Lower leg skin (tissue), 4 donors: ENCODE data around the gene COASY. TPM values are rescaled to one million over a fixed set of nuclear protein-coding genes. Genes with fewer than 3 reads are reported as not detected.

Source experiments
- DNase-seq, 2 donors: peaks; one replicate each; pipeline ENCODE4 v3.0.0-alpha.2; 2019; ENCODE audit warnings: low spot score in 2 of 2
- H3K4me3 ChIP-seq: fragments of 200-600 bp; sonication (generic); 2 replicates; pipeline ENCODE4 v1.5.1; 2017; ENCODE audit warnings: mild to moderate bottlenecking, low read depth; ENCODE audit not compliant: poor library complexity, severe bottlenecking
- POLR2A ChIP-seq, 2 donors: fragments of 450-650 bp; IDR thresholded peaks; one replicate each; pipeline ENCODE4 v1.6.1; 2016 to 2017; ENCODE audit warnings: antibody characterized with exemption in 2 of 2, mild to moderate bottlenecking in 1 of 2, moderate library complexity in 1 of 2
- WGBS, 2 donors: methylation state at CpG; one replicate each; pipeline ENCODE4 v1.1.5; 2018; 5-methylcytosine and 5-hydroxymethylcytosine counted together
- intact Hi-C: fragments of 100-400 bp; cut with DNase I; formaldehyde crosslinking; loops from one replicate; pipeline ENCODE4 v1.15.0; 2023; ENCODE audit warnings: low total_unique reads
- total RNA-seq, 4 donors: library from RNA; depleted of rRNA; stranded (reverse); fragments of >200 nt; gene quantifications; one replicate each; pipeline ENCODE4 v1.1.0, GENCODE V29; 2016
- TF ChIP-seq, protein P1 (sequence below), 3 donors: fragments of 450-650 bp; IDR thresholded peaks; one replicate each; pipeline ENCODE4 v1.5.1; 2016; ENCODE audit warnings: antibody characterized with exemption in 3 of 3, mild to moderate bottlenecking in 3 of 3, moderate library complexity in 2 of 3

Gene COASY
- total RNA-seq, 4 donors from 2014 or later, result 32.4 to 49.5 (median 41.7) TPM

DNA sequence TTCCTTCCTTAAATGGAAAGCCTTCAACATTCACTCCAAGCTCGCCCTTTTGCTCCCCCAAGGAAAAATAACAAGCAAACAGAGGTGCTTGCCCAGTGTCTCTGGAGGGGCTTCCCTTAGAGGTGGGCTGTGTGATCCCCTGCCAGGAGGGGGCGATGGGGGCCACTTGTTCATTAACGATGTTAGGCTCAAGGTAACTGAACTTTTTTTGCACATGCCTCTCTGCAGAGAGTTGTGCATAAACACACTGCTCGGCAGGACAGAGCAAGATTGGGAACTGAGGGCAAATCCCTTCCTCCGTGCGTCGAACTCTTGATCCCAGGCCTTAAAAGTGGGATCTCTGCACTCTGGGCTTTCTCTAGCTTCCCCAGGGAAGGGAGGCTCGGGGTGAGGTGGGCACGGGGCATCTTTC lies 41.4 kb upstream of the COASY start:
- no peak overlapping the region for H3K4me3 ChIP-seq
- intact Hi-C loops, result no loop called here
- TF ChIP-seq, protein P1, sequence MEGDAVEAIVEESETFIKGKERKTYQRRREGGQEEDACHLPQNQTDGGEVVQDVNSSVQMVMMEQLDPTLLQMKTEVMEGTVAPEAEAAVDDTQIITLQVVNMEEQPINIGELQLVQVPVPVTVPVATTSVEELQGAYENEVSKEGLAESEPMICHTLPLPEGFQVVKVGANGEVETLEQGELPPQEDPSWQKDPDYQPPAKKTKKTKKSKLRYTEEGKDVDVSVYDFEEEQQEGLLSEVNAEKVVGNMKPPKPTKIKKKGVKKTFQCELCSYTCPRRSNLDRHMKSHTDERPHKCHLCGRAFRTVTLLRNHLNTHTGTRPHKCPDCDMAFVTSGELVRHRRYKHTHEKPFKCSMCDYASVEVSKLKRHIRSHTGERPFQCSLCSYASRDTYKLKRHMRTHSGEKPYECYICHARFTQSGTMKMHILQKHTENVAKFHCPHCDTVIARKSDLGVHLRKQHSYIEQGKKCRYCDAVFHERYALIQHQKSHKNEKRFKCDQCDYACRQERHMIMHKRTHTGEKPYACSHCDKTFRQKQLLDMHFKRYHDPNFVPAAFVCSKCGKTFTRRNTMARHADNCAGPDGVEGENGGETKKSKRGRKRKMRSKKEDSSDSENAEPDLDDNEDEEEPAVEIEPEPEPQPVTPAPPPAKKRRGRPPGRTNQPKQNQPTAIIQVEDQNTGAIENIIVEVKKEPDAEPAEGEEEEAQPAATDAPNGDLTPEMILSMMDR (IDR thresholded peaks at IDR 0.05), result no peak
- no peak for TF ChIP-seq POLR2A (IDR thresholded peaks at IDR 0.05)
- DNase-seq, result no peak
- 54 to 55% methylated on average over 9 of the region's 9 CpGs for WGBS, 2 donors

DNA sequence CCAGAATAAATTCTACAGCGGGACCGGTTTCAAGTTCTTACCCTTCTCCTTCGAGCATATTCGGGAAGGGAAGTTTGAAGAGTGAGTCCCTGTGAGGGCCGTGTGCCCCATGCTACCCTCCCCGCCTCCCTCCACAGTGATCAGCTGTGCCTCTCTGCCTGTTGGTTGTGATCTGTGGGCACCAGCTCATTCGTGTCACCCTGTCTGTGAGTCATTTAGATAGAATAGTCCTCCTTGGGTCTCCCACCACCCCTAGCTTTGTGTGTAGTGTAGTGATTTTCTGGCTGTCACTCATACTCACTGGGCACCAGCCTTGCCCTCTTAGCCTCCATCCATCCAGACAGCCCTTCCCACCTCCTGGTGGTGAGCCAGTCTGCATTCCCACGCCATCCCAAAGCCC lies 40.9 kb upstream of the COASY start:
- no peak overlapping the region for H3K4me3 ChIP-seq
- DNase-seq, result no peak
- WGBS, 2 donors, result 49 to 68% methylated on average over 8 of the region's 8 CpGs
- TF ChIP-seq, protein P1 (IDR thresholded peaks at IDR 0.05), result no peak
- no peak for TF ChIP-seq POLR2A (IDR thresholded peaks at IDR 0.05)
- intact Hi-C loops, result no loop called here

DNA sequence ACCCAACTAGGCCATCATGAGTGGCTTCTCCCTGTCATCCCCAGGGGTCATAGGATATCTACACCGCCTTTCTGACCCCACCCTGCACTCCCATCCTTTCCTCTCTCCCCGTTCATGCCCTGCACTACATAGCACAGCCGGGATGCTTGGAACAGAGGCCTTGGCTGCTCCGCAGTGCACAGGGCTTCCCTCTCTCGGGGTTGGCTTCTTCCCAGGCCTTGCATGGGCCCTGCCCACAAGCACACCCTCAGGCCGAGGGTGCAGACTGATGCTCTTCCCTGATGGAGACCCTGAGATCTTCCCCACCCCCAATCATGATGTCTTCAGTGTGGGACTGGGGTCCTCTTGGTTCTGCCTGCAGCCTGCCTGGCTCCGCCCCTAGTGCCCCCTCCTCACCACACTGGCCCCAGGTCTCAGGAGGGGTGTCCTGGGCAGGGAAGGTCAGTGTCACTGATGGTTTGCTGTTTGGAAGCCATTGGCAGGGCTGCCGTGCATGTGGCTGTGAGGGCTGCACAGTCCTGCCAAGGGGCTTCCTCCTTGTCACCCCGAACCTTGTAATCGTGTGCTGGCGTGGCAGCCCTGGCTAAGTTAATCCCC lies 40.2 kb upstream of the COASY start:
- no peak overlapping the region for H3K4me3 ChIP-seq
- DNase-seq, result no peak
- no peak for TF ChIP-seq POLR2A (IDR thresholded peaks at IDR 0.05)
- TF ChIP-seq, protein P1 (IDR thresholded peaks at IDR 0.05), result no peak
- intact Hi-C loops, result no loop called here
- WGBS, 2 donors, result 67 to 77% methylated on average over 11 of the region's 11 CpGs

DNA sequence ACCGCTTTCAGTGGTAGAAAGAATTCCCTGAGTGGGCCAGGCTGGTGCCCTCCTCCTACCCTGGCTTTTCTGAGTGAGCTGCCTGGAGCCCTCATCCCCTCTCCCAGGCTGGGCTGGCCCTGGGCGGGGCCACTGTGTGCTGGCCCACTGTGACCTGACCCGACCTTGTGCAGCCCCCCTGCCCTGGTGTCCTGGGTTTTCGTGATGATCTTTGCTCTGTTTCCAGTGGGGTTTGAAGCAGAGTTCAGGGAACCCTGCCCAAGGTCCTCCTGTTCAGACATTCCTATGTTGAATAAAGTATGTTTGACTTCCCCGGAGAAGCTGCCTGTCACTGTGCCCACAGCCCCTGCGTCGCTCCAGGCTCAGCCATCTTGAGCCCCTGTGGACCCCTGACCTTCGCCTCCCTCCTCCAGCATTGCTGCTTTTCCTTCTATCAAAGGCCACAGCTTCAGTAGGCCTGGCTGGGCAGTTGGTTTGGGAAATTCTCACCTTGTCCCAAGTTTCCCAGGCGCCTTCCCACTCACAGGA lies 39.6 kb upstream of the COASY start:
- 69 to 71% methylated on average over 9 of the region's 9 CpGs for WGBS, 2 donors
- TF ChIP-seq, protein P1 (IDR thresholded peaks at IDR 0.05), result no peak
- TF ChIP-seq POLR2A (IDR thresholded peaks at IDR 0.05), result no peak
- H3K4me3 ChIP-seq, result no peak overlapping the region
- DNase-seq, result no peak
- intact Hi-C loops, result no loop called here

DNA sequence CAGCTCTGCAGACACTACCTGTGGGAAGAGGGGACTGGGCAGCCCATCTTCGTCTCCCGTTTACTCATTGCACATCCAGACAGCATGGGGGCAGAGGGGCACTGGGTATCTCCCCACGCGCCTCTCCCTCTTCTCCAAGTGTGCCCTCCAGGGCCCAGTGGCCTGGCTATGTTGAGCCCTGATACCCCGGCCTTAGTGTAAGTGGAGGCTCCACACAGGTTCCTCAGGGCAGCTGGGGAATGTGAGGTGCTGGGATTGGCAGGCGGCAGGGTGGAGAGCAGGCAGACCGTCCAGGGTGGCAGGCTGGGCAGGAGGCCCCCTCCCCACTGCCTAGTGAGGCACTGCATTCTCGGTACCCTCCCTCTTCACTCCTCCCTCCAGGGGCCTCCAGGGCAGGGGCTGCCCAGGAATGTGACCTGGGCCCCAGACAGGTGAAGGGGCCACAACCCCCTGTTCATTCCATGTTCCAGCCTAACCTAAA lies 39.1 kb upstream of the COASY start:
- DNase-seq, result no peak
- H3K4me3 ChIP-seq, result no peak overlapping the region
- TF ChIP-seq, protein P1 (IDR thresholded peaks at IDR 0.05), result no peak
- no peak for TF ChIP-seq POLR2A (IDR thresholded peaks at IDR 0.05)
- WGBS, 2 donors, result 92 to 94% methylated on average over 7 to 8 of the region's 8 CpGs
- intact Hi-C loops, result no loop called here
